Measurements from ENCODE around the gene ARFGEF2.
"Not testable (repeated sequence)": the region's sequence is repeated elsewhere in the genome, so short reads cannot be mapped to it uniquely, and the experiment has no call there.

The ARFGEF2 gene

GRCh38 chr20:48995589-48995988 is 74.1 kb downstream of the ARFGEF2 start:
- peak; percentile 19 for DNase-seq (ENCODE audit: low read depth, low spot score)

- peak; percentile 38 for DNase-seq (ENCODE audit: low read depth, low spot score)
Measured at GRCh38 chr20:48999890-49000870, 78.7 kb downstream of the ARFGEF2 start.

- DNase-seq (ENCODE audit: low read depth, low spot score) = no peak
Measured at GRCh38 chr20:49001741-49002140, 80.2 kb downstream of the ARFGEF2 start.

GRCh38 chr20:49006446-49006980 is 85.0 kb downstream of the ARFGEF2 start:
- DNase-seq (ENCODE audit: low read depth, low spot score) = no peak

- DNase-seq (ENCODE audit: low read depth, low spot score) = no peak
Measured at GRCh38 chr20:49009899-49010631, 88.6 kb downstream of the ARFGEF2 start.

GRCh38 chr20:49024220-49024619 is 102.7 kb downstream of the ARFGEF2 start:
- DNase-seq (ENCODE audit: low read depth, low spot score) = no peak

GRCh38 chr20:49028177-49028576 is 106.7 kb downstream of the ARFGEF2 start:
- not testable (repeated sequence) for DNase-seq (ENCODE audit: low read depth, low spot score)

GRCh38 chr20:49028684-49029083 is 107.2 kb downstream of the ARFGEF2 start:
- DNase-seq (ENCODE audit: low read depth, low spot score) = peak; percentile 38

- no peak for DNase-seq (ENCODE audit: low read depth, low spot score)
Measured at GRCh38 chr20:49029203-49029602, 107.7 kb downstream of the ARFGEF2 start.

- DNase-seq (ENCODE audit: low read depth, low spot score) = no peak
Measured at GRCh38 chr20:49030954-49031619, 109.6 kb downstream of the ARFGEF2 start.

- DNase-seq (ENCODE audit: low read depth, low spot score) = no peak
Measured at GRCh38 chr20:49032455-49032854, 110.9 kb downstream of the ARFGEF2 start.

GRCh38 chr20:49034070-49034732 is 112.7 kb downstream of the ARFGEF2 start:
- no peak for DNase-seq (ENCODE audit: low read depth, low spot score)

- peak; percentile 30 for DNase-seq (ENCODE audit: low read depth, low spot score)
Measured at GRCh38 chr20:49037962-49038387, 116.5 kb downstream of the ARFGEF2 start.

GRCh38 chr20:49039854-49040253 is 118.3 kb downstream of the ARFGEF2 start:
- no peak for DNase-seq (ENCODE audit: low read depth, low spot score)

- no peak for DNase-seq (ENCODE audit: low read depth, low spot score)
Measured at GRCh38 chr20:49043000-49043399, 121.5 kb downstream of the ARFGEF2 start.

- DNase-seq (ENCODE audit: low read depth, low spot score) = peak; percentile 6
Measured at GRCh38 chr20:49045440-49046086, 124.1 kb downstream of the ARFGEF2 start.

GRCh38 chr20:49046087-49046900 is 124.8 kb downstream of the ARFGEF2 start, which contains the start of gene CSE1L:
CSE1L (plus strand) TSS chr20:49046312; CDS start chr20:49058464, 12,152 bp downstream.
- peak; percentile 98 for DNase-seq (ENCODE audit: low read depth, low spot score)

GRCh38 chr20:49052334-49052733 is 130.8 kb downstream of the ARFGEF2 start:
- DNase-seq (ENCODE audit: low read depth, low spot score) = no peak

- peak; percentile 39 for DNase-seq (ENCODE audit: low read depth, low spot score)
Measured at GRCh38 chr20:49054056-49054643, 132.6 kb downstream of the ARFGEF2 start.
